Upper lobe of left lung (tissue), 4 donors: ENCODE data around the gene BCL2.

Experiments used
- CTCF ChIP-seq, 6 experiments: fragments of 450-650 bp in 4 of 6; fragments of 200-600 bp in 2 of 6; sonication (generic) in 2 of 6; IDR thresholded peaks; one replicate each; pipeline ENCODE4 v1.5.1; 2016 to 2019; ENCODE audit warnings: antibody characterized with exemption in 6 of 6
- EP300 ChIP-seq, 4 donors: sonication (generic); formaldehyde crosslinking; IDR thresholded peaks; one replicate each; pipeline ENCODE4 v1.5.1; 2017; ENCODE audit warnings: antibody characterized with exemption in 4 of 4, control low read depth in 2 of 4
- POLR2A ChIP-seq, 4 donors: fragments of 450-650 bp; IDR thresholded peaks; one replicate each; pipeline ENCODE4 v1.5.1; 2016 to 2017; ENCODE audit warnings: antibody characterized with exemption in 4 of 4, mild to moderate bottlenecking in 2 of 4
- POLR2AphosphoS5 ChIP-seq, 2 donors: sonication (generic); formaldehyde crosslinking; IDR thresholded peaks; one replicate each; pipeline ENCODE4 v1.5.1; 2017; ENCODE audit warnings: antibody characterized with exemption in 2 of 2

DNA sequence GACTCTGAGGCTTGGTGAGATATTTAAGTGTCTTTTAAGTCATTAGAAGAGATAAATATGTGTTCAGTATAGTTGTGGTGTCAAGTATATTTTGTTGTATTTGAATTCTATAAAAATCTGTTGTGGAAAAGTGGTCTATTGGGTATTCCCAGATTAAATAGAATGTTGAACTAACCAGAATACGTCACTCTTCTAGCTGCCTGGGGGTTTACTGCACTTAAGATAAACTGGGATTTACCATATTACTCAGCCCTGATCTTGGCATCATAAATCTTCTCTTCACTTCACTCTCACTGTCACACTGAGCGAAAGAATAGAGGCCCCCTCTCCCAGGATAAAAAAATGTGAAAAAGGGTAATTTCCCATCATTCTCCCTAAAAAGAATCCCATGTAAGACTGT lies 129.8 kb downstream of the BCL2 start:
- TF ChIP-seq CTCF (IDR thresholded peaks at IDR 0.05) (no peak), POLR2A (IDR thresholded peaks at IDR 0.05) (no peak), EP300 (IDR thresholded peaks at IDR 0.05) (no peak), POLR2AphosphoS5 (IDR thresholded peaks at IDR 0.05) (no peak)
